Measurements from ENCODE around the gene THSD4. TPM values are rescaled to one million over a fixed set of nuclear protein-coding genes. Genes with fewer than 3 reads are reported as not detected.

The THSD4 gene
- polyA plus RNA-seq, 1 donor (not counting 4 experiments of a cell fraction or from before 2014, with no cell fraction given): 24.5 TPM

DNA sequence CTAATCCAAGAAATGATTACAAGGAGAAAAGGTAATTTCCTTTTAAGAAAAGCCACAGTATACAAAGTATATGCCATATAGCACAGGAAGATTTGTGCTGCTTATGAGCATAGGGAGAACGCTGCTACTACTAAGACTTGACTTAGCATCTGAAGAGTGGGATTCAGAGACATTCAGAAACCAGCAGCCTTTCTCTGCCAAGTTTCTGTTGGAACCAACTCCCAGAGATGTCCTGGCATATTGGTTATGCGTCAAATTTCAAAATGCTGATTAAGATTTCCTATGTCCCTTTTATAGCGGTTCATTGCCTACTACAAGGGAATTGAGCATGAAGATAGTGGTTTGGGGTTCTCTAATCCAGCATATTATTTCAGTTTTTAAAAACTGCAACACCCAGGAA, 700.0 kb downstream of the THSD4 start:
- TF ChIP-seq, protein P1, sequence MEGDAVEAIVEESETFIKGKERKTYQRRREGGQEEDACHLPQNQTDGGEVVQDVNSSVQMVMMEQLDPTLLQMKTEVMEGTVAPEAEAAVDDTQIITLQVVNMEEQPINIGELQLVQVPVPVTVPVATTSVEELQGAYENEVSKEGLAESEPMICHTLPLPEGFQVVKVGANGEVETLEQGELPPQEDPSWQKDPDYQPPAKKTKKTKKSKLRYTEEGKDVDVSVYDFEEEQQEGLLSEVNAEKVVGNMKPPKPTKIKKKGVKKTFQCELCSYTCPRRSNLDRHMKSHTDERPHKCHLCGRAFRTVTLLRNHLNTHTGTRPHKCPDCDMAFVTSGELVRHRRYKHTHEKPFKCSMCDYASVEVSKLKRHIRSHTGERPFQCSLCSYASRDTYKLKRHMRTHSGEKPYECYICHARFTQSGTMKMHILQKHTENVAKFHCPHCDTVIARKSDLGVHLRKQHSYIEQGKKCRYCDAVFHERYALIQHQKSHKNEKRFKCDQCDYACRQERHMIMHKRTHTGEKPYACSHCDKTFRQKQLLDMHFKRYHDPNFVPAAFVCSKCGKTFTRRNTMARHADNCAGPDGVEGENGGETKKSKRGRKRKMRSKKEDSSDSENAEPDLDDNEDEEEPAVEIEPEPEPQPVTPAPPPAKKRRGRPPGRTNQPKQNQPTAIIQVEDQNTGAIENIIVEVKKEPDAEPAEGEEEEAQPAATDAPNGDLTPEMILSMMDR (optimal IDR thresholded peaks at IDR 0.05 in 1 of 3, IDR thresholded peaks at IDR 0.05 in 1 of 3, conservative IDR thresholded peaks at IDR 0.05 in 1 of 3; ENCODE audit: extremely low read depth in 1 of 3, insufficient read depth in 2 of 3, low read length in 3 of 3): no peak
- no peak for TF ChIP-seq EZH2 (IDR thresholded peaks at IDR 0.05; ENCODE audit: low read length)
- Histone ChIP-seq H2AFZ (ENCODE audit: control insufficient read depth, low read length) (no peak overlapping the region), H3K9ac (ENCODE audit: control insufficient read depth, extremely low read depth, insufficient read depth, low read length) (no peak overlapping the region), H3K4me1 (ENCODE audit: control insufficient read depth, extremely low read depth, insufficient read depth, low read length) (no peaks in the 10 kb centered on the region), H3K79me2 (ENCODE audit: control insufficient read depth, insufficient read depth, low read length) (no peaks in the 10 kb centered on the region), H3K4me2 (ENCODE audit: control insufficient read depth, extremely low read depth, insufficient read depth, low read depth, low read length) (no peak overlapping the region), H3K27ac (ENCODE audit: control insufficient read depth, insufficient read depth, low read length) (no peak overlapping the region), H4K20me1 (ENCODE audit: control insufficient read depth, extremely low read depth, insufficient read depth, low read length) (no peaks in the 10 kb centered on the region), H3K27me3 (ENCODE audit: control insufficient read depth, extremely low read depth, insufficient read depth, low read length) (no peaks in the 10 kb centered on the region), H3K36me3 (ENCODE audit: control insufficient read depth in 2 of 2, extremely low read depth in 1 of 2, insufficient read depth in 2 of 2, low read length in 2 of 2) (peaks cover 3 to 6% of the 10 kb centered on the region in 2 experiments), H3K4me3 (ENCODE audit: control insufficient read depth in 2 of 3, extremely low read depth in 1 of 3, insufficient read depth in 2 of 3, low read depth in 1 of 3, low read length in 3 of 3) (no peak overlapping the region), H3K9me1 (ENCODE audit: control insufficient read depth, extremely low read depth, insufficient read depth, low read length) (no peaks in the 10 kb centered on the region), H3K9me3 (ENCODE audit: control insufficient read depth, low read depth, low read length) (peaks cover 2% of the 10 kb centered on the region)
- FAIRE-seq (no peak), DNase-seq (ENCODE audit: low read depth, low spot score) (no peak)
- dilution Hi-C loops (cut with MboI; ENCODE audit: extremely low pct_ligation_motif_present, low sequenced_read_pairs): no loop called here

DNA sequence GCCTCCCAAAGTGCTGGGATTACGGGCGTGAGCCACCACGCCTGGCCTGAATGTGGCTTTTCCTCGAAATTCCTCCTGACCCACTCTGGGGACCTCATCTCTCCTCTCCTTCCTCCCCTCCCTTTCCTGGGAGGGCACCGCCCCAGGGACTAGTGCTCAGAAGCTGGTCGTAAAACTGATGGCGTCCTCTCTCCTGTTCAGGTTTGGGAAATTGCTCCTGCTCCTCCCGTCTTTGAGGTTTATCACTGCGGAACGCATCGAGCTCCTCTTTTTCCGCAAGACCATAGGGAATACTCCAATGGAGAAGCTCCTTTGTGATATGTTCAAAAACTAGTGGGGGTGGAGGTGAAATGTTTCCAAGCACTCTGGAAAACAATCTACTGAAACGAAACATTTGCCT, 702.1 kb downstream of the THSD4 start:
- FAIRE-seq: no peak

More for the DNA sequence above, 702.1 kb downstream of the THSD4 start:
- H3K27ac ChIP-seq (ENCODE audit: control insufficient read depth, insufficient read depth, low read length): no peak overlapping the region
- peaks cover 3 to 8% of the 10 kb centered on the region in 2 experiments for H3K36me3 ChIP-seq (ENCODE audit: control insufficient read depth in 2 of 2, extremely low read depth in 1 of 2, insufficient read depth in 2 of 2, low read length in 2 of 2)
- peaks cover 8% of the 10 kb centered on the region for H3K9me3 ChIP-seq (ENCODE audit: control insufficient read depth, low read depth, low read length)
- no peak for DNase-seq (ENCODE audit: low read depth, low spot score)
- H3K4me1 ChIP-seq (ENCODE audit: control insufficient read depth, extremely low read depth, insufficient read depth, low read length): no peaks in the 10 kb centered on the region
- H2AFZ ChIP-seq (ENCODE audit: control insufficient read depth, low read length): no peak overlapping the region
- dilution Hi-C loops (cut with MboI; ENCODE audit: extremely low pct_ligation_motif_present, low sequenced_read_pairs): no loop called here
- H3K9ac ChIP-seq (ENCODE audit: control insufficient read depth, extremely low read depth, insufficient read depth, low read length): no peak overlapping the region
- H3K79me2 ChIP-seq (ENCODE audit: control insufficient read depth, insufficient read depth, low read length): no peaks in the 10 kb centered on the region
- TF ChIP-seq EZH2 (IDR thresholded peaks at IDR 0.05; ENCODE audit: low read length): no peak
- TF ChIP-seq, protein P1 (optimal IDR thresholded peaks at IDR 0.05 in 1 of 3, IDR thresholded peaks at IDR 0.05 in 1 of 3, conservative IDR thresholded peaks at IDR 0.05 in 1 of 3; ENCODE audit: extremely low read depth in 1 of 3, insufficient read depth in 2 of 3, low read length in 3 of 3): no peak
- H4K20me1 ChIP-seq (ENCODE audit: control insufficient read depth, extremely low read depth, insufficient read depth, low read length): no peaks in the 10 kb centered on the region
- no peaks in the 10 kb centered on the region for H3K27me3 ChIP-seq (ENCODE audit: control insufficient read depth, extremely low read depth, insufficient read depth, low read length)
- no peaks in the 10 kb centered on the region for H3K9me1 ChIP-seq (ENCODE audit: control insufficient read depth, extremely low read depth, insufficient read depth, low read length)
- H3K4me3 ChIP-seq (ENCODE audit: control insufficient read depth in 2 of 3, extremely low read depth in 1 of 3, insufficient read depth in 2 of 3, low read depth in 1 of 3, low read length in 3 of 3): no peak overlapping the region
- no peak overlapping the region for H3K4me2 ChIP-seq (ENCODE audit: control insufficient read depth, extremely low read depth, insufficient read depth, low read depth, low read length)
